HG02885 (cell line): ENCODE measurements around the gene JAKMIP1.

Experiments used
- ATAC-seq: cut with Tn5 transposase; IDR thresholded peaks from one replicate; pipeline ENCODE4 v1.9.1; 2021; ENCODE audit warnings: mild to moderate bottlenecking; ENCODE audit not compliant: unreplicated experiment, poor library complexity

JAKMIP1 gene

GRCh38 chr4:6183740-6184139 is 16.6 kb downstream of the JAKMIP1 start:
- ATAC-seq: peak; percentile 47

DNA sequence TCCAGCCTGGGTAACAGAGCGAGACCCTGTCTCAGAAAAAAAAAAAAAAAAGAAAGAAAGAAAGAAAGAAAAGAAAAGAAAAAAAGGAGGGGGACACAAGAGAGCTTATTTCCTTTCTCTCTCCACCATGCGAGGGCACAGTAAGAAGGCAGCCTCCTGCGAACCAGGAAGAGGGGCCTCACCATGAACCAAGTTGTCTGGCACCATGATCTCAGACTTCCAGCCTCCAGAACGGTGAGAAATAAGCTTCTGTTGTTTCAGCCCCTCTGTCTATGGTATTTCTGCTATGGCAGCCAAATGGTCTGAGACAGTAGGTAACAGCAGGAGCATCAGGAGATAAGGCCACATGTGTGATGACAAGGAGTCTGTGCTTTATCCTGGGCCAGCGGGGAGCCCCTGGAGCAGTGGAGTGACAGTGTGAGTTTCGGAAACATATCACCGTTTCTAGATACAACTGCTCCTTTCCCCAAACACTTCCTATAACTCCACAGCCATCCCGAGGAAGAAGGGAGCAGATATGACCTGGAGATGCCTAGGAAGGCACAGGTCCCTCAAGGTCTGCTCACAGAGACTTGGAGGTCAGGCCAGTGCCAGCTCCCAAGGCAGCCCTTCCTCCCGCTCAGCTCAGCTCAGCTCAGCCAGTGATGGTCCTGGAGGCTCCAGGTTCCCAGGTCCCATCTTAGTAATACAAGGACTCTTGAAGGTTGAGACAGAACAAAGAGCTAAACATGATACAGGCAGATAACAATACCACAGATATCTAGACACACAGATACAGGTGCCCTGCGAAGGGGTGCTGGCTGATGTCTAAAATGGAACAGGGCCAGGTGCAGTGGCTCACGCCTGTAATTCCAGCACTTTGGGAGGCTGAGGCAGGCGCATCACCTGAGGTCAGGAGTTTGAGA is 17.7 kb downstream of the JAKMIP1 start:
- ATAC-seq: no peak

GRCh38 chr4:6180841-6181631 is 19.3 kb downstream of the JAKMIP1 start:
- ATAC-seq: peak; percentile 82

DNA sequence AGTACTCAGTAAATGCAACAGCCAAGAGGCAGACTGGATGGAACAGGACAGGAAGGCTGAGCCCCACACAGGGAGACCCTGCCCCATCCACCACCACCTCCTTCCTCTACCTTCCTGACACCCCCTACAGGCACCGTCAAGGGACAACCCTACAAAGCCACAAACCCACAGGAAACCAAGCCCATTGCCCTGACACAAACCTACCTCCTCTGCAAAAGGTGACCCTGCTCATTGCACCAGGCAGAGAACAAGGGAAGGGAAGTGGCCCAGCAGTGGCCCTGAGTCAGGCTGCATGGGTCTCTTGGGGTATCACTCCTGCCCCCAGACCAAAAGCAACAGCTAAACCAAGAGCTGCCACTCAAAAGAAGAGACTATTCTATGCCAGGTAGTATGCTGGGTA is 21.0 kb downstream of the JAKMIP1 start:
- no peak for ATAC-seq

- no peak for ATAC-seq
Observed at GRCh38 chr4:6178757-6179156, 21.6 kb downstream of the JAKMIP1 start.

- ATAC-seq: no peak
Observed at GRCh38 chr4:6177587-6178197, 22.7 kb downstream of the JAKMIP1 start.

GRCh38 chr4:6175426-6175825 is 24.9 kb downstream of the JAKMIP1 start:
- no peak for ATAC-seq

GRCh38 chr4:6172927-6173200 is 27.5 kb downstream of the JAKMIP1 start:
- ATAC-seq: no peak

DNA sequence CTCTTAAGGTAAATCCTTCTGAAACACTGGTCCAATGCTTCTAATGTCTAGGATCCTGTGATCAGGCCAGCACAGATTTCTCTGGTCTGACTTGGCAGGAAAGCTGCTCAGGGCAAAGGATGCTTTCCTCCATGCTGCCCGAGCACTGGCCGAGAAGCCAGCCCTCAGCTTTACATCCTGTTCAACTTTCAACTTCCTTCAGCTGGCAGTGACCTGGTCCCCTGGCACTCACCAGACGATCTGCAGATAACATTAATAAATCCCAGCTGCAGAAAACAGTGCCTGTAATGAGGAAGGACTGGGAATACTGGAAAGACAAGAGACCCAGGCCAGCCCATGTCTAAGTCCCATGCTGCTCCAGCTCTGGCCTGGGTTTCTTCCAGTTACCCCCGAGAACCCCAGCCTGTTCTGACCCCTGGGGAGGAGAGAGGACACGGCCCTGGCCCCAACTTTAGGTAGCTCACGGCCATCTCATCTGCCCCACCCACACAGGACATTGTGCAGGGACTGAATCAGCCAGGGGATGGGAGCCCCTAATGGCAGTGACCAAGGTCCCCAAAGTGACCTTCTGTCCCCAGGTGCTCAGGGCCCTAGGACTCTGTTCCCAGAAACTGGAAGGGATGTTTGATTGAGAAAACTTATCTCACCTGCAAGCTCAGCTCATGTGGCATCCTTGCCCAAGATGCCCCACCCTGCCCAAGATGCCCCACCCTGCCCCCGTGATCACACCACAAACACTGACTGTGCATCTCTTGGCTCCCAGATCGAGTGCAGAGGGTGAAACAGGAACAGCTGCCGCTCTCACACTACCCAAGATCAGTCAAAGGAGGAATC is 28.0 kb downstream of the JAKMIP1 start:
- no peak for ATAC-seq

- no peak for ATAC-seq
Observed at GRCh38 chr4:6169239-6169638, 31.1 kb downstream of the JAKMIP1 start.

- ATAC-seq: no peak
Observed at GRCh38 chr4:6165766-6166165, 34.6 kb downstream of the JAKMIP1 start.

- no peak for ATAC-seq
Observed at GRCh38 chr4:6162885-6163284, 37.5 kb downstream of the JAKMIP1 start.

GRCh38 chr4:6161921-6162464 is 38.4 kb downstream of the JAKMIP1 start:
- no peak for ATAC-seq

- no peak for ATAC-seq
Observed at GRCh38 chr4:6160536-6160935, 39.8 kb downstream of the JAKMIP1 start.

- no peak for ATAC-seq
Observed at GRCh38 chr4:6157926-6158325, 42.4 kb downstream of the JAKMIP1 start.

GRCh38 chr4:6155996-6156750 is 44.2 kb downstream of the JAKMIP1 start:
- no peak for ATAC-seq

DNA sequence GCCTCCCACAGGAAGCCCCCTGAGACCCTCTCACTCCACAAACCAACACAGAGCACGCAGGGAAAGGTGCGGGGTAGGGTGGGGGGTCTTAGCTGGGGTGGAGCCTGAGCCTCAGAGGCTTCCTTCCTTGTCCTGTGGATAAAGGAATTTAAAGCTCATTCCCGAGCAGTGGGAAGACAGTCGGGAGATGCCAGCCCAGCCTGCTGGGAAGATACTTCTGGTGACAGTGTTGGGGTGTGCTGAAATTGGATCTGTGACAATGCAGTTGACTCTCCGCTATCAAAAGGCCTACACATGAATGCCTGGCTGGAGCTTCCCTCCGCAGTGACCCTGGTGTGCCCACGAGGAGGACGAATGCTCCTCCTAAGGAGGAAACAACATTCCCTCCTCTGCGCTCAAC is 45.5 kb downstream of the JAKMIP1 start:
- no peak for ATAC-seq

DNA sequence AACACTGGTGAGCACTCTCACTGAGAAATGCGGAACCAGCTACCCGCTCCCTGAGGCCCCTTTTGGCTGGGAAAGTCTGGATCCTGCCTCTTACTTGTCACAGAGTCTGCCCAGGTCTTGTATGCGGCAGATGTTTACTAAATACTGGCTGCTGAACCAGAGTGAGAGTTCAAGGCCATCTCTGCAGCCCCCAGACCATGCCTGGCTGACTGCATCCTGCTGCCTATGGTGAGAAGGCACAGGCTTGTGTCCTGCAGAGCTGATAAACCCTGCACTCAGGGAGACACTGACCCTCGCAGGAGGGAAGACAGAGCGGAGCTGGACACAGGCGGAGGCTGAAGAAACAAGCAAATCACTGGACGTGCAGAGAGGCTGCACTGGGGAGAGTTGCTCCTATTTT is 46.5 kb downstream of the JAKMIP1 start:
- ATAC-seq: no peak
